Measurements from ENCODE around the gene TPCN1. TPM values are rescaled to one million over a fixed set of nuclear protein-coding genes. Genes with fewer than 3 reads are reported as not detected.

TPCN1 gene
- total and polyA plus RNA-seq, 2 donors from 2014 or later: 38.4 to 93.3 TPM

- FAIRE-seq: no peak
- Histone ChIP-seq H3K9ac (ENCODE audit: low read length in 3 of 3) (no peak overlapping the region), H3K9me3 (ENCODE audit: control insufficient read depth in 2 of 3, insufficient read depth in 1 of 3, low read length in 3 of 3) (no peaks in the 10 kb centered on the region), H3K27ac (ENCODE audit: low read depth in 2 of 2, low read length in 2 of 2) (no peak overlapping the region), H3K36me3 (ENCODE audit: control insufficient read depth in 2 of 3, insufficient read depth in 3 of 3, low read length in 3 of 3) (no peaks in the 10 kb centered on the region), H3K4me1 (ENCODE audit: control insufficient read depth in 2 of 3, insufficient read depth in 2 of 3, low read depth in 1 of 3, low read length in 3 of 3) (no peaks in the 10 kb centered on the region), H3K27me3 (ENCODE audit: control insufficient read depth, insufficient read depth, low read length) (no peaks in the 10 kb centered on the region), H3K4me3 (ENCODE audit: low read length in 3 of 3) (no peak overlapping the region)
- intact Hi-C loops (cut with DNase I): no loop called here
- DNase-seq: no peak
- TF ChIP-seq CTCF (IDR thresholded peaks at IDR 0.05; ENCODE audit: borderline replicate concordance, extremely low read depth, insufficient read depth): no peak
Measured at GRCh38 chr12:113347107-113347506, 125.8 kb downstream of the TPCN1 start.

GRCh38 chr12:113347892-113348291 is 126.6 kb downstream of the TPCN1 start:
- no peaks in the 10 kb centered on the region for H3K27me3 ChIP-seq (ENCODE audit: control insufficient read depth, insufficient read depth, low read length)
- H3K9me3 ChIP-seq (ENCODE audit: control insufficient read depth in 2 of 3, insufficient read depth in 1 of 3, low read length in 3 of 3): no peaks in the 10 kb centered on the region
- H3K4me3 ChIP-seq (ENCODE audit: low read length in 3 of 3): no peak overlapping the region
- H3K27ac ChIP-seq (ENCODE audit: low read depth in 2 of 2, low read length in 2 of 2): no peak overlapping the region
- intact Hi-C loops (cut with DNase I): no loop called here
- TF ChIP-seq CTCF (IDR thresholded peaks at IDR 0.05; ENCODE audit: borderline replicate concordance, extremely low read depth, insufficient read depth): no peak
- H3K4me1 ChIP-seq (ENCODE audit: control insufficient read depth in 2 of 3, insufficient read depth in 2 of 3, low read depth in 1 of 3, low read length in 3 of 3): no peaks in the 10 kb centered on the region
- no peaks in the 10 kb centered on the region for H3K36me3 ChIP-seq (ENCODE audit: control insufficient read depth in 2 of 3, insufficient read depth in 3 of 3, low read length in 3 of 3)
- DNase-seq: no peak
- FAIRE-seq: no peak
- no peak overlapping the region for H3K9ac ChIP-seq (ENCODE audit: low read length in 3 of 3)

Small RNA genes within 50 kb of the gene (microRNA-seq; reads per million reads assigned to microRNA genes)
- gene MIR6762: not detected

Other genes with a start within 250 kb of the TPCN1 start
- 11.7 TPM for gene OAS2, start 242.9 kb upstream of the TPCN1 start, total RNA-seq
- gene OAS2, start 242.9 kb upstream of the TPCN1 start, polyA plus RNA-seq (ENCODE audit: insufficient read depth, low read depth, low replicate concordance): 5.0 TPM
- gene DTX1, start 164.7 kb upstream of the TPCN1 start, total RNA-seq: 4.9 TPM
- gene DTX1, start 164.7 kb upstream of the TPCN1 start, polyA plus RNA-seq (ENCODE audit: insufficient read depth, low read depth, low replicate concordance): 7.3 TPM
- gene RASAL1, start 85.7 kb upstream of the TPCN1 start, total RNA-seq: 58.3 TPM
- 23.5 TPM for gene RASAL1, start 85.7 kb upstream of the TPCN1 start, polyA plus RNA-seq (ENCODE audit: insufficient read depth, low read depth, low replicate concordance)
- 2.4 TPM for gene CFAP73, start 71.7 kb upstream of the TPCN1 start, total RNA-seq
- 0.52 TPM for gene CFAP73, start 71.7 kb upstream of the TPCN1 start, polyA plus RNA-seq (ENCODE audit: insufficient read depth, low read depth, low replicate concordance)
- 62.0 TPM for gene DDX54, start 36.0 kb upstream of the TPCN1 start, total RNA-seq
- 55.4 TPM for gene DDX54, start 36.0 kb upstream of the TPCN1 start, polyA plus RNA-seq (ENCODE audit: insufficient read depth, low read depth, low replicate concordance)
- gene RITA1, start 35.7 kb upstream of the TPCN1 start, total RNA-seq: 14.6 TPM
- gene RITA1, start 35.7 kb upstream of the TPCN1 start, polyA plus RNA-seq (ENCODE audit: insufficient read depth, low read depth, low replicate concordance): 31.6 TPM
- 61.5 TPM for gene SLC8B1, start 113.6 kb downstream of the TPCN1 start, total RNA-seq
- 18.6 TPM for gene SLC8B1, start 113.6 kb downstream of the TPCN1 start, polyA plus RNA-seq (ENCODE audit: insufficient read depth, low read depth, low replicate concordance)
- 37.9 TPM for gene PLBD2, start 137.1 kb downstream of the TPCN1 start, total RNA-seq
- 12.1 TPM for gene PLBD2, start 137.1 kb downstream of the TPCN1 start, polyA plus RNA-seq (ENCODE audit: insufficient read depth, low read depth, low replicate concordance)
- 1.0 TPM for gene SDS, start 182.4 kb downstream of the TPCN1 start, total RNA-seq
- gene SDS, start 182.4 kb downstream of the TPCN1 start, polyA plus RNA-seq (ENCODE audit: insufficient read depth, low read depth, low replicate concordance): not detected
- 22.8 TPM for gene SDSL, start 200.9 kb downstream of the TPCN1 start, total RNA-seq
- gene SDSL, start 200.9 kb downstream of the TPCN1 start, polyA plus RNA-seq (ENCODE audit: insufficient read depth, low read depth, low replicate concordance): 116 TPM

Measured in kidney (tissue), 14 donors.